A549 (cell line): Measurements from ENCODE around the gene IQCB1. TPM values are rescaled to one million over a fixed set of nuclear protein-coding genes. Genes with fewer than 3 reads are reported as not detected.

ENCODE experiments used
- ATAC-seq, 2 experiments: fragments of 200-7000 bp in 1 of 2; fragments of >200 bp in 1 of 2; cut with Nextera tagmentation in 1 of 2; cut with Tn5 transposase in 1 of 2; 3 replicates each; pipeline versions ENCODE4 v1.8.0 to v1.9.1; 2018 to 2020; ENCODE audit warnings: mild to moderate bottlenecking in 1 of 2, moderate library complexity in 1 of 2
- CTCF ChIA-PET: fragments of 300-600 bp; sonication (Branson Sonifier 250); formaldehyde crosslinking; extraction: SDS; loops from one replicate; lab custom pipeline; 2021; ENCODE audit warnings: antibody characterized with exemption, inconsistent platforms; lab: Yijun Ruan, JAX
- POLR2A ChIA-PET: fragments of 350-600 bp; formaldehyde crosslinking; extraction: SDS; loops from one replicate; lab custom pipeline; 2021; ENCODE audit warnings: antibody characterized with exemption, inconsistent platforms; lab: Yijun Ruan, JAX
- DNase-seq, 2 experiments: peaks; one replicate each; pipeline versions ENCODE4 v3.0.0 to v3.0.0-alpha.2; 2011 to 2016; ENCODE audit warnings: low read depth in 1 of 2, low spot score in 1 of 2
- FAIRE-seq: peaks from 2 replicates; lab custom pipeline; 2011; peaks lifted over from hg19 to GRCh38; lab: Jason Lieb, UNC
- H3K27ac ChIP-seq, 2 experiments: fragments of >200 bp; sonication (Bioruptor Twin); formaldehyde crosslinking; 3 replicates each; pipeline ENCODE4 v1.5.1; 2016 to 2017
- H3K4me1 ChIP-seq: fragments of >200 bp; sonication (Bioruptor Twin); formaldehyde crosslinking; 3 replicates; pipeline ENCODE4 v1.6.1; 2016
- H3K4me2 ChIP-seq: fragments of >200 bp; sonication (Bioruptor Twin); formaldehyde crosslinking; 3 replicates; pipeline ENCODE4 v1.6.1; 2016
- H3K4me3 ChIP-seq: fragments of >200 bp; sonication (Bioruptor Twin); formaldehyde crosslinking; 3 replicates; pipeline ENCODE4 v1.5.1; 2016
- H3K9me3 ChIP-seq: fragments of >200 bp; sonication (Bioruptor Twin); formaldehyde crosslinking; 3 replicates; pipeline ENCODE4 v1.6.1; 2016
- BCL3 ChIP-seq: fragments of >200 bp; sonication (Bioruptor Twin); formaldehyde crosslinking; IDR thresholded peaks from 3 replicates; pipeline ENCODE4 v1.6.1; 2016
- BHLHE40 ChIP-seq: IDR thresholded peaks from 2 replicates; pipeline ENCODE4 v1.6.1; 2012; ENCODE audit warnings: low read depth, low read length, inconsistent platforms
- CBX2 ChIP-seq: fragments of 200-600 bp; sonication (generic); IDR thresholded peaks from 2 replicates; pipeline ENCODE4 v1.6.1; 2016; ENCODE audit warnings: low read depth, mild to moderate bottlenecking, borderline replicate concordance
- CHD4 ChIP-seq: fragments of 200-600 bp; sonication (generic); IDR thresholded peaks from 2 replicates; pipeline ENCODE4 v1.6.1; 2016; ENCODE audit warnings: antibody characterized with exemption, mild to moderate bottlenecking, borderline replicate concordance
- CTCF ChIP-seq: fragments of >200 bp; sonication (Bioruptor Twin); formaldehyde crosslinking; IDR thresholded peaks from 3 replicates; pipeline ENCODE4 v1.5.1; 2016
- E2F6 ChIP-seq: IDR thresholded peaks from 2 replicates; pipeline ENCODE4 v1.6.1; 2012; ENCODE audit warnings: low read depth, borderline replicate concordance
- EP300 ChIP-seq, 2 experiments: fragments of >200 bp; sonication (Bioruptor Twin); formaldehyde crosslinking; IDR thresholded peaks; 2 replicates in 1 of 2; 3 replicates in 1 of 2; pipeline ENCODE4 v1.6.1; 2016 to 2017
- ESRRA ChIP-seq: fragments of 150-350 bp; IDR thresholded peaks from 2 replicates; pipeline ENCODE4 v1.6.1; 2014; ENCODE audit warnings: mild to moderate bottlenecking, low read length, borderline replicate concordance
- GATA3 ChIP-seq: IDR thresholded peaks from 2 replicates; pipeline ENCODE4 v1.6.1; 2012; ENCODE audit warnings: borderline replicate concordance
- HDAC2 ChIP-seq: fragments of 200-600 bp; sonication (generic); IDR thresholded peaks from 2 replicates; pipeline ENCODE4 v1.6.1; 2016
- HOXB5 ChIP-seq: fragments of 250-450 bp; sonication (Bioruptor Pico); IDR thresholded peaks from 2 replicates; pipeline ENCODE4 v1.5.0; 2020; ENCODE audit warnings: mild to moderate bottlenecking, moderate library complexity
- KDM1A ChIP-seq: fragments of 200-600 bp; sonication (generic); IDR thresholded peaks from 2 replicates; pipeline ENCODE4 v1.6.1; 2016; ENCODE audit warnings: low read depth, mild to moderate bottlenecking
- KDM5A ChIP-seq: fragments of 200-600 bp; sonication (generic); IDR thresholded peaks from 2 replicates; pipeline ENCODE4 v1.6.1; 2016; ENCODE audit warnings: antibody characterized with exemption, mild to moderate bottlenecking
- MAFK ChIP-seq: fragments of 450-650 bp; IDR thresholded peaks from 2 replicates; pipeline ENCODE4 v1.6.1; 2014; ENCODE audit not compliant: partially characterized antibody
- MAZ ChIP-seq: fragments of 150-350 bp; IDR thresholded peaks from 2 replicates; pipeline ENCODE4 v1.6.1; 2014; ENCODE audit warnings: antibody characterized with exemption, low read depth, low read length, borderline replicate concordance
- MYC ChIP-seq: IDR thresholded peaks from 2 replicates; pipeline ENCODE4 v1.6.1; 2012; ENCODE audit warnings: mild to moderate bottlenecking, inconsistent platforms, low read length, improper control_type of control experiment, borderline replicate concordance
- PBX3 ChIP-seq: IDR thresholded peaks from 2 replicates; pipeline ENCODE4 v1.6.1; 2012
- POLR2A ChIP-seq: IDR thresholded peaks from 2 replicates; pipeline ENCODE4 v1.6.1; 2012; ENCODE audit warnings: mild to moderate bottlenecking, low read length
- RCOR1 ChIP-seq: fragments of 150-350 bp; IDR thresholded peaks from 2 replicates; pipeline ENCODE4 v1.6.1; 2014; ENCODE audit warnings: antibody characterized with exemption, low read length, low read depth
- RFX5 ChIP-seq: fragments of 450-650 bp; IDR thresholded peaks from 2 replicates; pipeline ENCODE4 v1.7.1; 2014; ENCODE audit warnings: antibody characterized with exemption, mild to moderate bottlenecking, moderate library complexity
- SMC3 ChIP-seq: fragments of >200 bp; sonication (Bioruptor Twin); formaldehyde crosslinking; IDR thresholded peaks from 3 replicates; pipeline ENCODE4 v1.6.1; 2018; ENCODE audit warnings: inconsistent platforms
- SREBF2 ChIP-seq: fragments of 450-650 bp; IDR thresholded peaks from 2 replicates; pipeline ENCODE4 v1.6.1; 2014; ENCODE audit warnings: mild to moderate bottlenecking, moderate library complexity
- TFCP2L1 ChIP-seq: fragments of 250-450 bp; sonication (Bioruptor Pico); IDR thresholded peaks from 2 replicates; pipeline ENCODE4 v1.5.0; 2021; ENCODE audit warnings: mild to moderate bottlenecking
- WGBS: methylation state at CpG from one replicate; pipeline ENCODE4 v1.1.6; 2017; ENCODE audit errors: missing lambda C conversion rate; 5-methylcytosine and 5-hydroxymethylcytosine counted together
- polyA plus RNA-seq, 4 experiments: library from polyadenylated mRNA; depleted of rRNA in 3 of 4; stranded (reverse); fragments of >200 nt; fragmentation: RNase III in 1 of 4; extraction: RNeasy Plus Mini Kit Qiagen cat#74134 plus additional on column Dnase treatment in 1 of 4; gene quantifications; 2 replicates in 3 of 4; 3 replicates in 1 of 4; pipeline ENCODE4 v1.2.3, GENCODE V29; 2011 to 2017

The IQCB1 gene
- polyA plus RNA-seq, 2 of the 4 experiments (the other 2 are of a cell fraction) = 22.1 to 34.3 TPM

GRCh38 chr3:121723485-121723884 lies 111.4 kb downstream of the IQCB1 start:
- CTCF ChIA-PET = no interaction called here

GRCh38 chr3:121722411-121722810 lies 112.4 kb downstream of the IQCB1 start:
- ChIA-PET POLR2A (no interaction called here), CTCF (no interaction called here)
- 92% methylated on average over 1 of the region's 1 CpG for WGBS
- DNase-seq (no peak), ATAC-seq (no peak), FAIRE-seq (no peak)
- H3K9me3 ChIP-seq = no peaks in the 10 kb centered on the region
- TF ChIP-seq CBX2 (no peak), POLR2A (no peak), EP300 (IDR thresholded peaks at IDR 0.05) (no peak), ESRRA (no peak), BCL3 (no peak), TFCP2L1 (CRISPR knock-in tag) (no peak), RFX5 (no peak), SMC3 (no peak), GATA3 (no peak)
- no peak overlapping the region for H3K27ac ChIP-seq
- no peak overlapping the region for H3K4me3 ChIP-seq
- no peak overlapping the region for H3K4me2 ChIP-seq
- H3K4me1 ChIP-seq = peaks cover 3% of the 10 kb centered on the region; the same call in 1 of the 3 replicates

More at GRCh38 chr3:121723485-121723884, 111.4 kb downstream of the IQCB1 start:
- DNase-seq = no peak
- POLR2A ChIA-PET = no interaction called here
- WGBS = 97% methylated on average over 1 of the region's 1 CpG
- TF ChIP-seq BHLHE40 (no peak), MAZ (no peak), KDM5A (no peak), PBX3 (no peak), MYC (no peak), MAFK (no peak), HDAC2 (no peak), HOXB5 (CRISPR knock-in tag) (no peak), KDM1A (no peak), CHD4 (no peak), SREBF2 (no peak)
- Histone ChIP-seq H3K9me3 (no peaks in the 10 kb centered on the region), H3K4me1 (peaks cover 3% of the 10 kb centered on the region; the same call in 1 of the 3 replicates), H3K4me2 (no peak overlapping the region), H3K27ac (no peak overlapping the region), H3K4me3 (no peak overlapping the region)
- ATAC-seq = no peak
- FAIRE-seq = no peak

GRCh38 chr3:121720163-121720562 lies 114.7 kb downstream of the IQCB1 start:
- POLR2A ChIA-PET = no interaction called here
- no peak for TF ChIP-seq E2F6
- TF ChIP-seq RCOR1 = no peak
- no peak for TF ChIP-seq CTCF
- no peak for DNase-seq
- no peak for FAIRE-seq
- H3K27ac ChIP-seq = no peak overlapping the region
- no peak for ATAC-seq
- peaks cover 3% of the 10 kb centered on the region; the same call in 1 of the 3 replicates for H3K4me1 ChIP-seq
- H3K4me3 ChIP-seq = no peak overlapping the region
- CTCF ChIA-PET = no interaction called here
- no peak overlapping the region for H3K4me2 ChIP-seq
- no peaks in the 10 kb centered on the region for H3K9me3 ChIP-seq

Other genes with a start within 250 kb of the IQCB1 start
- not detected in 2 replicates for gene FBXO40, start 241.7 kb downstream of the IQCB1 start, polyA plus RNA-seq (2011; rRNA removed)
- not detected in 3 replicates for gene FBXO40, start 241.7 kb downstream of the IQCB1 start, polyA plus RNA-seq (2017; fragmentation: RNase III; extraction: RNeasy Plus Mini Kit Qiagen cat#74134 plus additional on column Dnase treatment)
- gene HCLS1, start 174.2 kb downstream of the IQCB1 start, polyA plus RNA-seq (2011; rRNA removed) = 0.12 and 0.49 TPM in 2 replicates
- gene HCLS1, start 174.2 kb downstream of the IQCB1 start, polyA plus RNA-seq (2017; fragmentation: RNase III; extraction: RNeasy Plus Mini Kit Qiagen cat#74134 plus additional on column Dnase treatment) = 0.09 to 0.24 TPM (median 0.14 TPM) in 3 replicates
- 27.0 and 29.4 TPM in 2 replicates for gene GOLGB1, start 85.3 kb downstream of the IQCB1 start, polyA plus RNA-seq (2011; rRNA removed)
- gene GOLGB1, start 85.3 kb downstream of the IQCB1 start, polyA plus RNA-seq (2017; fragmentation: RNase III; extraction: RNeasy Plus Mini Kit Qiagen cat#74134 plus additional on column Dnase treatment) = 11.9 to 13.0 TPM (median 12.3 TPM) in 3 replicates
- gene EAF2, start 149 bp upstream of the IQCB1 start, polyA plus RNA-seq (2011; rRNA removed) = 6.1 and 7.4 TPM in 2 replicates
- gene EAF2, start 149 bp upstream of the IQCB1 start, polyA plus RNA-seq (2017; fragmentation: RNase III; extraction: RNeasy Plus Mini Kit Qiagen cat#74134 plus additional on column Dnase treatment) = 3.6 to 4.3 TPM (median 4.1 TPM) in 3 replicates
- gene SLC15A2, start 59.3 kb upstream of the IQCB1 start, polyA plus RNA-seq (2011; rRNA removed) = 0.63 and 0.75 TPM in 2 replicates
- gene SLC15A2, start 59.3 kb upstream of the IQCB1 start, polyA plus RNA-seq (2017; fragmentation: RNase III; extraction: RNeasy Plus Mini Kit Qiagen cat#74134 plus additional on column Dnase treatment) = 0.09 to 0.42 TPM (median 0.18 TPM) in 3 replicates
- gene ILDR1, start 187.2 kb upstream of the IQCB1 start, polyA plus RNA-seq (2011; rRNA removed) = not detected in 2 replicates
- not detected in 3 replicates for gene ILDR1, start 187.2 kb upstream of the IQCB1 start, polyA plus RNA-seq (2017; fragmentation: RNase III; extraction: RNeasy Plus Mini Kit Qiagen cat#74134 plus additional on column Dnase treatment)
- 0.12 TPM in 1 of 2 replicates, not detected in the other for gene CD86, start 220.3 kb upstream of the IQCB1 start, polyA plus RNA-seq (2011; rRNA removed)
- not detected in 3 replicates for gene CD86, start 220.3 kb upstream of the IQCB1 start, polyA plus RNA-seq (2017; fragmentation: RNase III; extraction: RNeasy Plus Mini Kit Qiagen cat#74134 plus additional on column Dnase treatment)